ENCODE data around the gene ACTR2.

GRCh38 chr2:65186872-65187851 lies 40.5 kb upstream of the ACTR2 start:
- no peak for TF ChIP-seq POLR2A (IDR thresholded peaks at IDR 0.05)
- TF ChIP-seq CTCF (IDR thresholded peaks at IDR 0.05): peak; percentile 70 to 87 (median 81)

All from tibial nerve (tissue), 3 donors.